GM23338 (cell line): ENCODE data around the gene DVL1.

Source experiments
- CTCF ChIP-seq, 2 experiments: fragments of 200-600 bp in 1 of 2; sonication (generic) in 1 of 2; conservative IDR thresholded peaks; 2 replicates each; pipeline versions ENCODE4 v1.5.1 to v1.6.1; 2016 to 2017; ENCODE audit warnings: antibody characterized with exemption in 2 of 2, low read depth in 2 of 2, mild to moderate bottlenecking in 2 of 2, moderate library complexity in 1 of 2
- POLR2AphosphoS5 ChIP-seq: IDR thresholded peaks from 2 replicates; pipeline ENCODE4 v1.6.1; 2016; ENCODE audit warnings: antibody characterized with exemption, low read depth
- ZNF331 ChIP-seq: fragments of 250-450 bp; sonication (Bioruptor Pico); IDR thresholded peaks from 2 replicates; pipeline ENCODE4 v1.5.0; 2020; ENCODE audit warnings: low read depth, mild to moderate bottlenecking, moderate library complexity

- TF ChIP-seq CTCF (conservative IDR thresholded peaks at IDR 0.05; ENCODE audit: low read depth in 2 of 2) = no peak
- no peak for TF ChIP-seq POLR2AphosphoS5
- TF ChIP-seq ZNF331 = no peak
Measured at GRCh38 chr1:1398677-1399186, 49.5 kb upstream of the DVL1 start.
